Forelimb muscle (tissue), 1 donor: ENCODE measurements around the gene PPARD. TPM values are rescaled to one million over a fixed set of nuclear protein-coding genes. Genes with fewer than 3 reads are reported as not detected.
"Not testable (repeated sequence)": the region's sequence is repeated elsewhere in the genome, so short reads cannot be mapped to it uniquely, and the experiment has no call there.

ENCODE experiments used
- DNase-seq: peaks from one replicate; pipeline ENCODE4 v3.0.0-alpha.2; 2013; ENCODE audit warnings: low read depth
- polyA plus RNA-seq: library from polyadenylated mRNA; unstranded; fragments of 120-200 nt; gene quantifications from one replicate; pipeline ENCODE4 v1.2.1, GENCODE V29; 2013; ENCODE audit not compliant: insufficient read length

Gene PPARD
- polyA plus RNA-seq, 1 donor: 24.2 TPM

DNA sequence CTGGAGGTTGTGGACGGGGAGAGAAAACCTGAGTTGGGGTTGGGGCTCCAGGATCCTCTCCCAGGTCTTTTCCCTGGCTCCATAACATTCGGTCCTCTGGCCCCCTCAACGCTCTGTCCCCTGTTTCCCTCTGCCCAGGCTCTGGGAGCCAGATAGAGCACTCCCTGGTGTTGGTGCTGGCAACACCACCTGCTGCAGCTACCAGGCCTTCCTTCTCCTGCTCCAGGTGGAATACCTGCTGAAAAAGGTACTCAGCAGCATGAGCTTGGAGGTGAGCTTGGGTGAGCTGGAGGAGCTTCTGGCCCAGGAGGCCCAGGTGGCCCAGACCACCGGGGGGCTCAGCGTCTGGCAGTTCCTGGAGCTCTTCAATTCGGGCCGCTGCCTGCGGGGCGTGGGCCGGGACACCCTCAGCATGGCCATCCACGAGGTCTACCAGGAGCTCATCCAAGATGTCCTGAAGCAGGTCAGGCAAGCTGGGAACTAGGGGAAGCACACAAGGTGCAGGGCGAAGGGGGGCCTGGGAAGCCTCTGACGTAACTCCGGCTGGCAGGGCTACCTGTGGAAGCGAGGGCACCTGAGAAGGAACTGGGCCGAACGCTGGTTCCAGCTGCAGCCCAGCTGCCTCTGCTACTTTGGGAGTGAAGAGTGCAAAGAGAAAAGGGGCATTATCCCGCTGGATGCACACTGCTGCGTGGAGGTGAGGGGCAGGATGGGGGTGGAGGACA, 30.1 kb upstream of the PPARD start:
- DNase-seq: no peak

GRCh38 chr6:35312807-35313206, 29.6 kb upstream of the PPARD start:
- DNase-seq: no peak

GRCh38 chr6:35317483-35318195, 24.7 kb upstream of the PPARD start:
- DNase-seq: no peak

- no peak for DNase-seq
These were observed 23.9 kb upstream of the PPARD start for GRCh38 chr6:35318196-35319171.

DNA sequence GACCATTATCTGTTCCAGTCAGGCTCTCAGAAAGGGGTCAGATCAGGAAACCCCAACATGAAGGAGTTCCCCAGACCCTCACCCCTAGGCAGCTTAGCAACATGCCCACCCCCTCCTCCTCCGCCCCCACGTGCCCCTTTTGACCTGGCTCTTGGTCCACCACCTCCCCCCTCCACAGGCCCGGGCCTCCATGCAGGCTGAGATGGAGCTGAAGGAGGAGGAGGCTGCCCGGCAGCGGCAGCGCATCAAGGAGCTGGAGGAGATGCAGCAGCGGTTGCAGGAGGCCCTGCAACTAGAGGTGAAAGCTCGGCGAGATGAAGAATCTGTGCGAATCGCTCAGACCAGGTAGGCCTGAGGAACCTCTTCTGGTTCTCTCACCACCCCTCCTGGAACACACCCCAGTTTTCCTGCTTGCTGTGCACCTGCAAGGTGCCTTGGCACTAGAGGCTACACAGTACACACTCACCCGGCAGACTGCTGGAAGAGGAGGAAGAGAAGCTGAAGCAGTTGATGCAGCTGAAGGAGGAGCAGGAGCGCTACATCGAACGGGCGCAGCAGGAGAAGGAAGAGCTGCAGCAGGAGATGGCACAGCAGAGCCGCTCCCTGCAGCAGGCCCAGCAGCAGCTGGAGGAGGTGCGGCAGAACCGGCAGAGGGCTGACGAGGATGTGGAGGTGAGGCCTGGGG, 22.9 kb upstream of the PPARD start:
- no peak for DNase-seq

DNA sequence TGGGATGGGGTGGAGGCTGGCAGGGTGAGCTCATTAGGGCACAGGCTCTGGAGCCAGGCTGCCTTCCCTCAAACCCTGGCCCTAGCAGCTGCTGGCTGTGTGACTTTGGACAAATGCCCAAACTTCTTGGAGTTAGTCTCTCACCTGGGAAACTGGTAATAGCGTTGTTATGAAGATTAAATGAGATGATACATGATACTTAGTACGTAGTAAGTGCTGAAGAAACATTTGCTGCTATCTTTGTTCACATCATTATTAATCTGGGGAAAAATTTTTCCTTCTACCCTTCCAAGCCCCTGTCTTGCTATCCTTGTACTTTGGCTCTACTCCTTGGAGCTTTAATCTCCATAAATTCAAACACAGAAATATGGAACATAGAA, 22.3 kb upstream of the PPARD start:
- DNase-seq: no peak

DNA sequence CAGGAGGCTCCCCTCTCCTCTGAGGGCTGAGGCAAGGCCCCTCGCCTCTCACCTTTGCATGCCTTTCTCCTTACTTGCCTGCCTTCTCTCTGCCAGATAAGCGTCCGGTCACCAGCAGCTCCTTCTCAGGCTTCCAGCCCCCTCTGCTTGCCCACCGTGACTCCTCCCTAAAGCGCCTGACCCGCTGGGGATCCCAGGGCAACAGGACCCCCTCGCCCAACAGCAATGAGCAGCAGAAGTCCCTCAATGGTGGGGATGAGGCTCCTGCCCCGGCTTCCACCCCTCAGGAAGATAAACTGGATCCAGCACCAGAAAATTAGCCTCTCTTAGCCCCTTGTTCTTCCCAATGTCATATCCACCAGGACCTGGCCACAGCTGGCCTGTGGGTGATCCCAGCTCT, 21.3 kb upstream of the PPARD start:
- no peak for DNase-seq

- DNase-seq: no peak
These were observed 14.9 kb upstream of the PPARD start for GRCh38 chr6:35327349-35328027.

DNA sequence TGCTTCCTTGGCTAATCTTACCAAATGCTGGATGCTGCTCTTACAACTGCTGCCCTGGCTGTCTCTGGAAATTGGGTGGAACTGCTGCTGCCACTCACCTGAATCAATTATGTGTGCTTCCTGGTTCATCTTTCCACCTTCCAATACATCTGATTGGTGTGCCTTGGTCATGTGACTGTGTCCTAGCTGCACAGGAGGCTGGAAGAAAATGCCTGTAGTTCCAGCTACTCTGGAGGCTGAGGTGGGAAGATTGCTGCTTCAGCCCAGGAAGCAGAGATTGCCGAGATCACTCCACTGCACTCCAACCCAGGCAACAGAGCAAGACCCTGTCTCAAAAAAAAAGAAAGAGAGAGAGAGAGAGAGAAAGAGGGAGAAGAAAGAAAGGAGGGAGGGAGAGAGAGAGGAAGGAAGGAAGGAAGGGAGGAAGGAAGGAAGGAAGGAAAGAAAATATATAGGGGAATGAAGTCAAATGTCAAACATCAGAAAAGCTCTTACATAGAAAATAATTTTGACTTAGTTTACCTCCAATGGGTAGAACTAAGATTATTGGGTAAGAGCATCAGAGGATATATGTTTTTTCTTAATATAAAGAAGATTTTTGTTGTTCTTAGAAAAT, 14.1 kb upstream of the PPARD start:
- no peak for DNase-seq

- not testable (repeated sequence) for DNase-seq
These were observed 13.4 kb upstream of the PPARD start for GRCh38 chr6:35328965-35329364.

DNA sequence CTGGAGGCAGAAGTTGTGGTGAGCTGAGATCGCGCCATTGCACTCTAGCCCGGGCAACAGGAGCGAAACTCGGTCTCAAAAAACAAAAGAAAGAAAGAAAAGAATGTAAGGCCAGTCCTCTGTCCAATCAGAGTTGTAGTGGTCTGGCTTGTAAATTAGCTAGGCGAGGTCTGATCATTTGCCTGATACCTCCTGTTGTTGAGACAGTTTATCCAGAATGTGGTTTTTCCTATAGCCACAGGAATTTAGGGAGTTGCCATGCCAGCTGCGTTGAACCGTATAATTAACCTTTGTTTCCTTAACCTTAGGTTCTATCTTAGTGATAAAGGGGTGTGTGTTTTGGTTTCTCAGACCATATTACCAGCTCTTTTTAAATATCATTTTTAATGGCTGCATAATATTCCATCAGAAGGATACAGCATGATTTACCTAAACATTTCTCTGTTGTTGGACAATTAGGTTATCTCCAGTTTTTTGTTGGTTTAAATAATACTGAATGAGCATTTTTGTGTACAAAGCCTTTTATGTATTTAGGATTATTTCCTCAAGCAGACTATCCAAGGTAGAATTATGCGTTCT, 11.7 kb upstream of the PPARD start:
- DNase-seq: no peak

GRCh38 chr6:35332074-35332887, 10.1 kb upstream of the PPARD start:
- DNase-seq: not testable (repeated sequence)

DNA sequence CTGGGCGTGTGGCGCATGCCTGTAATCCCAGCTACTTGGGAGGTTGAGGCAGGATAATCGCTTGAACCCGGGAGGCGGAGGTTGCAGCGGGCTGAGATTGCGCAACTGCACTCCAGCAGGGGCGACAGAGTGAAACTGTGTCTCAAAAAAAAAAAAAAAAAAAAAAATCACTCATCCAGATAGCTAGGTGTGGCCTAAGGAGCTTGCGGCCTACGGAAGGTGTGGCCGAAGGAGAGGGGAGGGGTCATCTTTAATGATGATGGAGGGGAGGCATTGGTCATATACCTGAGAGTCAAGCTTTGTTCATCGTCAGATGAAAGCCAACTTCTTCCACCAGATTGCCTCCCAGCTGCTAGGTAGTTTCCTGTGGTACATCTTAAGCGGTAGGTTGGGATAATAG, 801 bp upstream of the PPARD start:
- DNase-seq: no peak

GRCh38 chr6:35343092-35343834, 905 bp downstream of the PPARD start:
- no peak for DNase-seq

GRCh38 chr6:35343835-35344550, 1.6 kb downstream of the PPARD start:
- DNase-seq: no peak

DNA sequence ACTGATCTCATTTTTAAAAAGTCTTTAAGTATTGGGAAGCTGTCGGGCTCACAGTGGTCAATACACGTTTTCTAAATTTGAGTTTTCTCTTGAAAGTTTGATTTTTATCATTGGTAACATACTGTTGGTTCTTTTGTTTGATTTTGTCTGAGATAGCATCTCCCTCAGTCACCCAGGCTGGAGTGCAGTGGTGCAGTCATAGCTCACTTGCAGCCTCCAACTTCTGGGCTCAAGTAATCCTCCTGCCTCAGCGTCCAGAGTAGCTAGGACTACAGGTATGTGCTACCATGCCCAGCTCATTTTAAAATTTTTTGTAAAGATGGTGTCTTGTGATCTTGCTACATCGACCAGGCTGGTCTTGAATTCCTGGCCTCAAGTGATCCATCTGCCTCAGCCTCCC, 9.1 kb downstream of the PPARD start:
- DNase-seq: no peak

- no peak for DNase-seq
These were observed 10.4 kb downstream of the PPARD start for GRCh38 chr6:35352735-35353134.
